RKO (cell line): ENCODE measurements around the gene CTTNBP2NL.
A peak's percentile ranks its signal among the peaks of the same experiment; 100 is the strongest.
"Not testable (repeated sequence)": the region's sequence is repeated elsewhere in the genome, so short reads cannot be mapped to it uniquely, and the experiment has no call there.

Experiments used
- DNase-seq: peaks from one replicate; pipeline ENCODE4 v3.0.0-alpha.2; 2016; ENCODE audit warnings: low spot score

The CTTNBP2NL gene

DNA sequence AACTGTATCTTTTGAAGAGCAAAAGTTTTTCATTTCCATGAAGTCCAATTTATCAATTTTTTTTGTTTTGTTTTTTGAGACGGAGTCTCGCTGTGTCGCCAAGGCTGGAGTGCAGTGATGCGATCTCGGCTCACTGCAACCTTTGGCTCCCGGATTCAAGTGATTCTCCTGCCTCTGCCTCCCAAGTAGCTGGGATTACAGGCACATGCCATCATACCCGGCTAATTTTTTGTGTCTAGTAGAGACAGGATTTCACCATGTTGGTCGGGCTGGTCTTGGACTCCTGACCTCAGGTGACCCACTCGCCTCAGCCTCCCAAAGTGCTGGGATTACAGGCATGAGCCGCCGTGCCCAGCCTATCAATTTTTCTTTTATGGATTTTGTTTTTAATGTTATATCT, 27.7 kb downstream of the CTTNBP2NL start:
- DNase-seq, result not testable (repeated sequence)

DNA sequence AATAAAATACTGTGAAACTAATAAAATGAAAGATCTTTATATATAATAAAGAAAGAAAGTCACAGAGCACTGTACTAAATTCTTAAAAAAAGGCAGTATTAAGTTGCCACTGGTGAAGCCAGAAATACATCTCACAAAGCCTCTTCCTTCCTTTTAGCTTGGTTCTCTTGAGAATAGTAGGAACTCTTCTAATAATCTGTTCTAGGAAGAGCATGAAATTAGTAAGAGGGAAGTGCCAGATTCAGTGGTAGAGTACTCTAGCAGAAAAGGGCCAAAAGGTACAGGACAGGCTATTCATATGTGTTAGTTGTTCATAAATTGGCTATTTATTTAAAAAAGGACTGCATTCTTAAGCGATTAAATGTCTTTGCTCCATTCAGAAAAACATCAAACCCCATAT, 33.7 kb downstream of the CTTNBP2NL start:
- DNase-seq, result no peak

DNA sequence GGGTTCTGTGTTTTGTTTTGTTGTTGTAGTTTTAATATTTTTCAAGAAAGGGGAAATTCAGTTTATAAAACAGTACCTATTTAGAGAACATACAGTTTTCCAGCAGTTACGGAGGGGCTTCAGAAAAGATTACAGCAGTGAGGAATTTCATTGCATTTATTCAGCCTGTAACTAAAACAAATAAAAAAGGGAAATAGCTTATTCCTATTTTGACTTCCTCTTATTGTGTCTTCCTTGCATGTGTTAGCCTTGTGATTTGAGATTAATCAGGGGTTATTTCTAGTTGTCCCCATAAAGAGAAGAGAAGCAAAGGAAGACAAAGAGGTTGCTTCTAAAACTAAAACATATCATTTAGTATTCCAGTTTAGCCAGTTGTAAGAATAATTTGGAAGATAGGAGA, 35.0 kb downstream of the CTTNBP2NL start:
- DNase-seq, result no peak

DNA sequence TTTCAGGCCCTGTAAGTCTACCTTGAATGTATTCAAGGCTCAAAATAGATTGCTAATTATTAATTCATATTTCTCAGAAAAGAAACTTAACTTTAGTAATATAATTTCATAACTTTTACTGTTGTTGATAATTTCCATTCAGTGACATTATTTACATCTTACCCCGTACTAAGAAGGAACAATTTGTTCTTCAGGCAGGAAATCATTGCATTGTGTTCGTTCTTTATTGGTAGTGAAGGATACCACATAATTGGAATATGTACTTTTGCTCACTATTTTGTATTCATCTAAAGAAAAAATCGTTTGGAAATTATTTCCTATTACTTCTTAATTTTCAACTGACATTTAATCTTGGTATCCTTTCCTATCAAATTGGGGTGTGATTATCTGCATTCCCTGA, 39.4 kb downstream of the CTTNBP2NL start:
- DNase-seq, result no peak

DNA sequence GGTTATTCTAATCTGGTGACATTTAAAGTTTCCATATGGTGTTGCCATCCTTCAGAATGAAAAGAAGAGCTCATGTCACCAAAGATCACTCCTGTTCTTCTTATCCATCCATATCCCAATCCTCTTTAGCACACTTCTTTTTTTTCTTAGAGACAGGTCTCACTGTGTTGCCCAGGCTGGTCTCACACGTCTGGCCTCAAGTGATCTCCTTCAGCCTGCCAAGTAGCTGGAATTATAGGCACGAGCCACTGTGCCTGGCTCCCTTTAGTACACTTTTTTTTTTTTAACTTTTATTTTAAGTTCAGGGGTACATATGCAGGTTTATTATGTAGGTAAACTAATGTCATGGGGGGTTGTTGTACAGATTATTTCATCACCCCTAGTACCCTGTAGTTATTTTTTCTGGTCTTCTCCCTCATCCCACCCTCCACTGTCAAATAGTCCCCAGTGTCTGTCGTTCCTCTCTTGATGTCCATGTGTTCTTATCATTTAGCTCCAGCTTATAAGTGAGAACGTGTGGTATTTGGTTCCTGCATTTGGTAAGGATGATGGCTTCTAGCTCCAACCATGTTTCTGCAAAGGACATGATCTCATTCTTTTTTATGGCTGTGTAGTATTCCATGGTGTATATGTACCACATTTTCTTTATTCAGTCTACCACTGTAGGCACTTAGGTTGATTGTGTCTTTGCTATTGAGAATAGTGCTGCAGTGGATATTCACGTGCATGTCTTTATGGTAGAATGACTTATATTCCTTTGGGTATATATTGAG, 40.6 kb downstream of the CTTNBP2NL start:
- no peak for DNase-seq

DNA sequence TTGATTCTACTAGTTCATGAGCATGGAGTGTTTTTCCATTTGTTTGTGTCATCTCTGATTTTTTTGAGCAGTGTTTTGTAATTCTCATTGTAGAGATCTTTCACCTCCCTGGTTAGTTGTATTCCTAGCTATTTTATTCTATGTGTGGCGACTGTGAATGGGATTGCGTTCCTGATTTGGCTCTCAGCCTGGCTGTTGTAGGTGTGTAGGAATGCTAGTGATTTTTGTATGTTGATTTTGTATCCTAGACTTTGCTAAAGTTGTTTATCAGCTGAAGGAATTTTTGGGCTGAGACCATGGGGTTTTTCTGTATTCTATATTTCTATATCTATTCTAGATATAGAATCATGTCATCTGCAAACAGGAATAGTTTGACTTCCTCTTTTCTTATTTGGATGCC, 42.1 kb downstream of the CTTNBP2NL start:
- DNase-seq, result not testable (repeated sequence)

DNA sequence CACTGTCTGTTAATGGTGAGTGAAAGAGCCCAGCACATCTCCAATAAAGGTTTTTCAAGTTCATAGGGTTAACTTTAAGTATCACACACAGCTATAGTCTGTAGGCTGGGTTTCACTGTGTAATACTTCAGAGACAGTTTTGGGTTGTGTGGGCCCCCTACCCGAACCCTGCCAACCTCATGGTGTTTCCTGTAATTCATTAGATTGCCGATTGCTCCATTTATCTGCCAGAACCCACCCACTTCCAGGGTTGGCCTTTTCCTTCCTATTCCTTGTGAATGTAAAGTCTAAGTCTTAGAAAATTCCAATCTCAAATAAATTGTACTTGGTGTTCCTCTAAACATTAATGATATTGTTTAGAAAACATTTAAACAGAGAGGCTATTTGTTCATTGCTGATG, 43.6 kb downstream of the CTTNBP2NL start:
- no peak for DNase-seq

DNA sequence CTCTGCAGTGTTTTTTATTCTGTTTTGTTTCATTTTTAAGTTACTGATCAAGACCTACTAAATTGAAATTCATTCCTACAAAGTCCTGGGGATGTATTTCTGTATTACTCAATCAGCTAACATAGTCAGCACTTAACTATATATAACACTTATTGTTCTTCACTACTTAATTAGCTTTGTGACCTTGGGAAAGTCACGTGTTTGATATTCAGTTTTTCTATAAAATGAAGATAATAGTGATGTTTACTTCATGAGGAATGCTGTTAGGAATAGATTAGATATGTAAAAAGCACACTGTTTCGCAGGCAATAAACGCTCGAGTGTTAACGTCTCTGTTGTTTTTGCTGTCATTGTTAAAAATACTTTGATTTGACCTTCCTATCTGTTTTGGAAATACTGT, 44.6 kb downstream of the CTTNBP2NL start:
- no peak for DNase-seq

DNA sequence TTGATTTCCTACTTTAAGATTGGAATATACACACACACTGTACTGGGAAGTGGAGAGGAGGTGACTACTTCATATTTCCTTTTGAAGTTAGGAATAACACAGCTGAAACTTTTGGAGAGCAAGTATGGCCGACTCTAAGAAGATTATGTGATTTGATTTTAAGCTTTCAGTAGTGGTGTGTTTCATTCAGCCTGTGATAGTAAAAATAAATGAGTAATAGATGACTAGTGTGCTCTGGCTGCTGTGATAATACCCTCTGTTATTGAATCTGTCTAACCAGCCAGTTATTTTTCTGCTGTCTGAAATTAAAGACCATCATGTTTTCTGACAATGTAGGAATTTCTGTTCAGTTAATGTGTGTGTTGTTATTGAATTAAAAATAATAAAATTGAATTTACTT, 48.3 kb downstream of the CTTNBP2NL start:
- peak; percentile 40 for DNase-seq

DNA sequence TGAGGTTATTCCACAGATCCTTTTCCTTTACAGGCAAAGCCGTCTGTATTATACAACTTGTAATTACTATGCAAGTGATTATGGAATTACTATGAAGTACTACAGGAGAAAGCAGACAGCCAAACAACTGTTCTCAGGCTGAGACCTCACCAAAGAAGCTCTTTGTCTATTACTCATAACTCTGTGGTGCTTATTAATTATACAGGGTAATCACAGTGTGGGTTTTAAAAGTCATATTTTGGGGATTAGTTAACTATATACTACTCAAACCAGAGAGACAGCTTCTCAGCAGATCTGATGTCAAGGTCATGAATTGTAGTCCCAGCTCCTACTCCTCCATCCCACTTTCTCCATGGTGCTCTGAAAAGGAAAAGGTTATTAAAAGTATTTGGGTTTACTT, 49.6 kb downstream of the CTTNBP2NL start:
- no peak for DNase-seq

DNA sequence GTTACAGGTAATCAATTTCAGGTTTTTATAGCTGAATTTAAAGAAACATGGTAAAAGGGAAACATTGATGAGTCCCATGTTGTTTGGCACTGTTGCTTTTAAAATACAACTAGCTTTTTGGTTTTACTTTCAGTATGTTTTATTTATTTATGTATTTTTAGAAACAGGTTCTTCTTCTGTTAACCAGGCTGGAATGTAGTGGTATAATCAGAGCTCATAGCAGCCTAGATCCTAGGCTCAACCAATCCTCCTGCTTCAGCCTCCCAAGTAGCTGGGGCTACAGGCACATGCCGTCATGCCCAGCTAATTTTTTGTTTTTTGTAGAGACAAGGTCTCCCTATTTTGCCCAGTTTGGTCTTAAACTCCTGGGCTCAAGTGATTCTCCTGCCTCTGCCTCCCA, 50.4 kb downstream of the CTTNBP2NL start:
- DNase-seq, result no peak

DNA sequence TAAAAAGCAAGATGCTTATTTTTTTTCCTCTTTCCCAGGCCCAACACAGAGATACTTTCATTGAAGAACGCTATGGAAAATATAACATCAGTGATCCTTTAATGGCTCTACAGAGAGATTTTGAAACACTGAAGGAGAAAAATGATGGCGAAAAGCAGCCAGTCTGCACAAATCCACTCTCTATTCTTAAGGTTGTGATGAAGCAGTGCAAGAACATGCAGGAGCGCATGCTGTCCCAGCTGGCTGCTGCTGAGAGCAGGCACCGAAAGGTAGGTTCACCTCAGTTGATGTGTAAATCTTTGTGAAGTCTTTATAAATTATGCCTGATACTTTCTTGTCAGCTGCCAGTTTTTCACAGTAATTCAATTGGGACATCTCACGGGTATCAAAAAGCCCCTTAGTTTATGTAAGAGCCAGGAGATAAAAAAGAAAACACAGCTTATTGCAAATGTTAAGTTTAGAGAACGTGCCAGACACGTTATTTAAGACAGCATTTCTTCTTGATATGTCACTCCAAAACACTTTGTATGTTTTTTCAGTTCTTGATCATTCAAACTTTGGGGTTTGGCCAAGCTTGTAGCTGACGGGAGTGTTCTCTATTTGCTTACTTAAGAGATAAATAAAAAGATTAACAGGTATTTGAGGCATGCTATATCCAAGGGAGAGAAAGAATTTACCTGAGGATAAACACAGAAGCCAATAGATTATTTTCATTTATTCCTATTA, 53.1 kb downstream of the CTTNBP2NL start:
- DNase-seq, result no peak

DNA sequence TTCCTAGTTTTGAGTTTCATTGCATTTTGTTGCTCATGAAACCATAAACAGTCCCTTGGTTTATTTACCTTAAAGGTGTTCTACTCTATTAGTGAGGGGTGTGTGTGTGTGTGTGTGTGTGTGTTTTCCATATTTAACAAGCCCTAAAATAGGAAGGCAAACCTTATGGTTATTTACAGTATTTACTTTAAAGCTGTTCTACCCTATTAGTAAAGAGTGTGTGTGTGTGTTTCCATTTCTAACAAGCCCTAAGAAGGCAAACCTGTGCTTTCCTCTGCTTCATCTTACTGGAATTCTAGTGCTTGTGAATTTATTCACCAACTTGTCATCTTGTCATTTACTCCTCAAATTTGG, 53.6 kb downstream of the CTTNBP2NL start:
- no peak for DNase-seq

DNA sequence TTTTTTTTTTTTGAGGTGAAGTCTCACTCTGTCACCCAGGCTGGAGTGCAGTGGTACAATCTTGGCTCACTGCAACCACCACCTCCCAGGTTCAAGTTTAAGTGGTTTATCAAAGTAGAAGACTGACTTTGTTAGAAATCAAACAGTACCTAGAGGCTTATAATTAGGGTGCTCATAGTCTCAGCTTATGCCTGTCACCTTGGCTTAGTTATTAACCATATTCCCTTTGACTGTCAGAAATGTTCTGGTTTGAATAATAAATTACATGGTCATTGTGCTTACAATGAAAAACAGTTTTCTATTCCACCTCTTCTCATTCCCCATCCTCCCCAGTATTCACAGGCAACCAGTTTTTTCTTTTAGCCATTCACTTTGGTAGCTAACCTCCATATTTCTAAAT, 54.8 kb downstream of the CTTNBP2NL start:
- DNase-seq, result no peak

DNA sequence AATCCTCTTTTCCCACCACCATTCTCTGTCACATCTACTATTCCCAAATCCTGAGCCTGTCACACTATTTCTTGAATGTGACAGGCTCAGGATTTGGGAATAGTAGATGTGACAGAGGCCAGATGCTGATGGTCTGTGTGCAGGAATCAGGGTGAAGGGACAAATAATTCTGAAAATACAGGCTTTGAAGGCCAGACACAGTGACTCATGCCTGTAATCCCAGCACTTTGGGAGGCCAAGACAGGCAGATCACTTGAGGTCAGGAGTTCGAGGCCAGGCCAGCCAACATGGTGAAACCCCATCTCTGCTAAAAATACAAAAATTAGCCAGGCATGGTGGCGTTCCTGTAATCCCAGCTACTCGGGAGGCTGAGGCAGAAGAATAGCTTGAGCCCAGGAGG, 55.3 kb downstream of the CTTNBP2NL start:
- DNase-seq, result not testable (repeated sequence)

DNA sequence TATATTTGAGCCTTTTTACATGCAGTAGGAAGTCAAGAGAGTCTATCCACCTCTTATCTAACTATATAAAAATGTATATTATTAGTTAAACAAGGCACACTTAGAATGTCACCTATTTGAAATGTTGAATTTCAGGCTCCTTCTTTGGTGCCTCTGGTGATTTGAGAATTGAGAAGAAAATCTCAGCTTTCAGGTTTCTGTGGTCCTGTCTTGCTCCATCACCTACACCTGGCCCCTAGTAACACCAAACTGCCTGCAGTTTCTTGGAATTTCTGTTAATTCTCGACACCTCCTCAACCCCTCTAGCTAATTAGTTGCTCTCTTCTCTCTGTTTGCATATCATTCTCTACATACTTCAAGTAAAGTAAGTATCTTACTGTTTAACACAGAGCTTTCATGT, 57.9 kb downstream of the CTTNBP2NL start:
- no peak for DNase-seq

DNA sequence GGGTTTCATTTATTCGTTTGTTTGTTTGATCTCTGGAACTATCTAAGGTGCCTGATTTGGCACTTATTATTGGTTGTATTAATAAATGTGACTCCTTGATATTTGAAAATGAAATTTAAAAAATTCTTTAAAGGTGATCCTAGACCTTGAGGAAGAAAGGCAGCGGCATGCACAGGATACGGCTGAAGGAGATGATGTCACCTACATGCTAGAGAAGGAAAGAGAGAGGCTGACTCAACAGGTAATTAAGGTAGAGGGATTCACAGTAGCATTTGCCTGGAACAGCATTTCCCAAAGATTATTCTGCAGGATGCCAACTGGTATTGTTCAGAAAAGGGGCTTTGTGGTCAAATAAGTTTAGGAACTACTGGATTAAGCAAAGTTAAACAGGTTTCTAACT, 58.3 kb downstream of the CTTNBP2NL start:
- DNase-seq, result no peak

DNA sequence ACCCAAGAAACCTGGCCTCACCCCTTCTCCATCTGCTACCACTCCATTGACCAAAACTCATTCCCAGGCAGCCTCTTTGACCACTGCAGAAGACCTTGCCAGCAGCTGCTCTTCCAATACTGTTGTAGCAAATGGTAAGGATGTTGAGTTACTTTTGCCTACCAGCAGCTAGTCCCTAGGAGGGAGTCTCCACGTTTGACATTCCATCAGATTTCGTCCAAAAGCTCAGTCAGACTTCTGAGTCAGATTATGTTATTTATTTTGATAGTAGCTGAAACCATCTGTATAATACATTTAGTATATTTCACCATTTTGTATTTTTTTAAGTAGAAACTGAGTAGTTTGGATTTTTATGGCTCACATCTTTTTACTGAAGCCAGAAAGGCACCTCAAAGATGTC, 61.2 kb downstream of the CTTNBP2NL start:
- no peak for DNase-seq

DNA sequence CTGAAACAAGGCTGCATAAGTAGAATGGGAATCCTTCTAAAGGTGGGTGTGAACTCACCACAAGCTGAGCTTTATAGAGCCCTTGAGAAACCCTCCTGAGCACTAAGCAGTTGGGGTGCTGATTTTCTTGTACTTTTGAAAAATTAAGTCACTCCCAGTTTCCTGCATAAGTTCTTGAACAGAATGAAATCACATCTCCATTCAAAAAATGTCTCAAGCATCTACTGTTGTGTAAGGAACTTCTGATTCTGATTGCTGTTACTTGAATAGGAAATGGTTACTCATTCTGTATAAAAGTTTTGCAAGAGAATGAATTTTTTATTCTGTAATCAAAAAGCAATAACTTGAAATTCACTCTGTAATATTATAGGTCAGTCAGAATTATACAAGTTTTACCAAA, 61.9 kb downstream of the CTTNBP2NL start:
- no peak for DNase-seq

DNA sequence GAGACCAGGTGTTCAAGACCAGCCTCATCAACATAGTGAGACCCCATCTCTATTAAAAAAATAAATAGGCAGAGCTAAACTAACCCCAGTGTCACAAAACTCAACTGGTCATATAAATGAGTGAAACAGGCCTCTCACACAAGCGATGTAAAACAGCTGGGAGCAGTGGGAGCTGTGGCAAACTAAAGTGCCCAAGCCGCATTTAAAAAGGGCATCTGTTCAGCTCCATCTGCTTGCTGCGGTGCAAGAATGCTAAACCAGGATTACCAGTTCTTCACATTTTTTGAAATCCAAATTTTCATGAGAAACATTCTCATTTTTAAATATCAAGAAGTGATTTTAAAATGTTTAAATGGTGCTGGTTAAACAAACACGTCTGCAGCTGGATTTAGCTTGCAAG, 62.7 kb downstream of the CTTNBP2NL start:
- no peak for DNase-seq

DNA sequence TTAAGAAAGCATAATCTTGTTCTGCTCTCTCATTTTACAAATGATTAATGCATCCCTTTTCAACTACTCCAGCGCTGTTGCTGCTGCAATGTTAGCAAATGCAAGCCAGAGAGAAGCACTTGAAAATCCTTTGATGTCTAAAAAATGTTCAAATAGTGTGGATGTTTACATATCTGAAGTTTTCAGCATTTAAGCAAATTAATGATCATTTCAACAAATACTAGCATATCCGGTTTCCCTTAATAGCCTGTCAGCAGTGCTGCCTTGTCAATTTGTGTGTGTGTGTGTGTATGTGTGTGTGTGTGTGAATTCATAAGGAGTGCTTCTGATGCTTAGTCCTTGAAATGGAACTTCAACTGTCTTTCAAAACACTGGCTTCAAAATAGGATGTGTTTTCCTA, 64.6 kb downstream of the CTTNBP2NL start:
- no peak for DNase-seq

DNA sequence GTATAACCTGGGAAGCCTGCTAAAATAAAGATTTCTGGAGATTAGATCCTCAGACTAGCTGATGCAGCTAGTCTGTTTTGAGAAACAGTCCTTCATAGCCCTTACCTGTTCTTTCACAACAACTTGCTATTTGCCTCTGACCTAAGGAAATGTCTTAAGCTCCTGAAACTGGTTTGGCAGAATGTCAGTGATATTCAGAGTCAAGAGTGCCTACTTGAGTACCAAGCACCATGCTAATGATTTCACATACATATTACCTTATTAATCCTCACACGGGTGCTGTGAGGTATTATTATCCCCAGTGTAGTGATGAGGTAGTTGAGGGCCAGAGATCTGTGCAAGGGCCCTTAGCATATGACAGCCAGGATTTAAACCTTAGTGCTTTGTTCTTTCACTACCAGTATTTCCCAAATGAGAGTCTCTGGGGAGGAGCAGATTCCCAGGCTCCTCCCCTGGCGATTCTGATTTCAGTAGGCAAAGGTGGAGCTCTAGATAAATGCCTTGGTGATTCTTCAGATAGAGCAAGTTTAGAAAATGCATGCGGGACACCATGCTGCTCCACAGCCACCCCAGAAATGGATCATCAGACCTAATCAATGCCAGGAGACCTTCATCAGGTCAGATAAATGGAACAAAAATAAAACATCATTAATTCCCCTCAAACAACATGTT, 65.3 kb downstream of the CTTNBP2NL start:
- no peak for DNase-seq

DNA sequence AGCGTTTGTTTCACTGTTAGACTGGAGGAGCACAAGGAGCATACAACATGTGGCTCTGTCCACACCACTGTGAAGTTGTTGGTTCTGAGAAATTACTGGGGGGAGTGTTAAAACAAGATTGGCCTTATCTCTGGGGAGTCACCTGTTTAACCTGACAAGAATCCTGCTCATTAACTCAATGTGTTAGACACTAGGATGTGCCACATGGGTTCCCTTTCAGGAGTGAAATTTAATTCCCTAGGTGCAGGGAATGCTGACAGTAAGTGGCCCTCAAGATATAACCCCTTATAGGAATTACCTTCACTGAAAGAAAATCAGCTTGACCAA, 66.9 kb downstream of the CTTNBP2NL start:
- no peak for DNase-seq

DNA sequence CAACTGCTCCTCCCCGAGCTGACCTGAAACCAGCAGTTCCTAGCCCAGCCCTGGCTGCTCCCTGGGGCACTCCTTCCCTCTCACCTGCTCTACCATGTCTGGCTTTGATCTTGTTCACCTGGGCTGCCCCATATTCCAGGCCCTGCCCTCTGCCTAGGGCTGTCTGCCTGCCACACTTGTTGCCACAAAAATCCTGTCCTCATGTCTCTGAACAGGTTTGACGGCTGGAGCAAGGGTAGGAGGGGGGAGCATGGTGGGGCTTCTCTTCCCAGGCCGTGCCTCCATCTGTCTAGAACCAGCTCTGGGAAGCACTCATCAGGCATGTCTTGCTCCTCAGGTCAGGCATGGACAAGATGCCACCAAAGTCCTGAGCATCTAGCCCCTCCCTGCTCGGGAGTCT, 68.5 kb downstream of the CTTNBP2NL start:
- no peak for DNase-seq
